Retinal pigment epithelial cell (primary cell): ENCODE data around the gene TBC1D22A.

ENCODE experiments used
- DNase-seq: peaks from one replicate; pipeline ENCODE4 v3.0.0-alpha.2; 2010; ENCODE audit warnings: low read depth
- H3K4me3 ChIP-seq: 2 replicates; pipeline ENCODE4 v1.5.1; 2011; ENCODE audit warnings: mild to moderate bottlenecking, low read length, control low read depth, moderate library complexity
- TF ChIP-seq, protein P1 (sequence below): conservative IDR thresholded peaks from 2 replicates; pipeline ENCODE4 v1.5.1; 2011; ENCODE audit warnings: low read depth, low read length, control low read depth, inconsistent platforms

TBC1D22A gene

DNA sequence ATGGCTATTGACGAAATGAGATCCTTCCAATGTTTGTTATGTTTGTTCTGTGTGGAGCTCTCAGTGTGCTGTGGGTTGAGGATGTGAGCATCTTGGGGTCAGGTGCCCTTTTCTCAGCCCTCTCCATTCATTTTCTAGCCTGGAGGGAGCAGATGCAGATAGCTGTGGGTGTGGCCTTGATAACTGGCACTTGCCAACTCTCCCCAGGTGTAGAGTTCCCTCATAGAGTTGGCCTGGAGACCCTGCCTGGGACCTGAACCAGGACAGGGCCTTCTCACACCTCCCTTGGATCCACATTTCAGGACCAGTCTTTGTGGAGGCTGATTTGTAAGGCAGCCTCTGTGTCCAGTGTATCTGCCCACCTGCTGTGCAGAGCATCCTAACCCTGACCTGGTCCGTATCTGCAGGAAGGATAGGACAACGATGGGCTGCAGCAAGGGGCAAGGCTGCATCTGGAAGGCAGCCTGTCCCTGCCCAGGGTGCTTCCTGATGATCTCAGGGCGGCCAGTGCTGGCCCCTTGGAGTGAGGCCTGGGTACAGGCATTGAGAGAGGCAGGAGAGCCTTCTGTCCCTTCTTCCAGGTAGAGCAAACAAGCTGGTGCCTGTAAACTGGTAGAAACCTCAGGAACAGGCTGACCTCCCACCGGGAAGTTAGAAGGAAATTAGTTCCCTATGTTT lies 245.9 kb downstream of the TBC1D22A start:
- H3K4me3 ChIP-seq: no peak overlapping the region
- DNase-seq: no peak
- TF ChIP-seq, protein P1, sequence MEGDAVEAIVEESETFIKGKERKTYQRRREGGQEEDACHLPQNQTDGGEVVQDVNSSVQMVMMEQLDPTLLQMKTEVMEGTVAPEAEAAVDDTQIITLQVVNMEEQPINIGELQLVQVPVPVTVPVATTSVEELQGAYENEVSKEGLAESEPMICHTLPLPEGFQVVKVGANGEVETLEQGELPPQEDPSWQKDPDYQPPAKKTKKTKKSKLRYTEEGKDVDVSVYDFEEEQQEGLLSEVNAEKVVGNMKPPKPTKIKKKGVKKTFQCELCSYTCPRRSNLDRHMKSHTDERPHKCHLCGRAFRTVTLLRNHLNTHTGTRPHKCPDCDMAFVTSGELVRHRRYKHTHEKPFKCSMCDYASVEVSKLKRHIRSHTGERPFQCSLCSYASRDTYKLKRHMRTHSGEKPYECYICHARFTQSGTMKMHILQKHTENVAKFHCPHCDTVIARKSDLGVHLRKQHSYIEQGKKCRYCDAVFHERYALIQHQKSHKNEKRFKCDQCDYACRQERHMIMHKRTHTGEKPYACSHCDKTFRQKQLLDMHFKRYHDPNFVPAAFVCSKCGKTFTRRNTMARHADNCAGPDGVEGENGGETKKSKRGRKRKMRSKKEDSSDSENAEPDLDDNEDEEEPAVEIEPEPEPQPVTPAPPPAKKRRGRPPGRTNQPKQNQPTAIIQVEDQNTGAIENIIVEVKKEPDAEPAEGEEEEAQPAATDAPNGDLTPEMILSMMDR: no peak

DNA sequence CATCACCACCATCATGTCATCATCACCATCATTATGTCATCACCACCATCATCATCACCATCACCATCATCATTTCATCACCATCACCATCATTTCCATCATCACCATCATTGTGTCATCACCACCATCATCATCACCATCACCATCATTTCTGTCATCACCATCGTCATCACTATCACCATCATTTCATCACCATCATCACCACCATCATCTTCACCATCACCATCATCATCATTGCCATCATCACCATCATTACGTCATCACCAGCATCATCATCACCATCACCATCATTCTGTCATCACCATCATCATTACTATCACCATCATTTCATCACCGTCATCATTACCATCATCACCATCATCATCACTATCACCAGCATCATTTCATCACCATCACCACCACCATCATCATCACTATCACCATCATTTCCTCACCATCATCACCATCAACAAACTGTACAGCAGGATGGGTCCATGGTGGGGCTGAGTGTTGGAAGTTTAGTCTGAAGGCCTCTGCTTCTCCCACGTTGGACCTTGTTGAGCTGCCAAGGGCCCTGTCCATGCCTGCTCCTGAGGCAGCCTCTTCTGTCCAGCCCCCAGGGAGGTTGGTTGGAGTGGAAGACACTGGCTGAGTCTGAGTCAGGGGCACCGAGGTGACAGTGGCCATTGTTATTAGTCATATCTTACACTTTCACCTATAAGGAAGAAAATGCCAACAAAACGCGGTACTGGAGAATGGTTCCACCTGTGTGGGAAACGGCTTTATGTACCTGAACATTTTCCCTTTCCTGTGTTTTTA lies 247.1 kb downstream of the TBC1D22A start:
- DNase-seq: no peak
- TF ChIP-seq, protein P1: no peak
- H3K4me3 ChIP-seq: no peak overlapping the region

DNA sequence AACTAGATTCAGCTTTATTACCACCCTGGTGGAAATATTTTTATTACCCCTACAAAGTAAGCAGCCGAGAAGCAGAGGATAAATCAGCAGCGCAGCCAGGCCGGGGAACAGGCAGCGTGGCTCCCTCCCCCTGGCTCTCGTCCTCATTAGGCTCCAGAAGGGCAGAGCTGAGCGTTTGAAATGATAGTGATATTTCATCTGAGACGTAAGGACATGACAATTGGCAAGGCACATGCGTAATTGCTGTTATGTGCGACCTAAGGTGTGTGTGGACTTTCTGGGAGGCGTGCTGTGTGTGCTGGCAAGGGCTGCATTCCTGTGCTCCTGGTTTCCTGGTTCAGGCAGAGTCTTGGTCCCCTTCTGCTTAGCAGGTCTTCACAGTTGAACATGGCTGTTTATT lies 247.8 kb downstream of the TBC1D22A start:
- no peak for DNase-seq
- TF ChIP-seq, protein P1: no peak
- no peak overlapping the region for H3K4me3 ChIP-seq

DNA sequence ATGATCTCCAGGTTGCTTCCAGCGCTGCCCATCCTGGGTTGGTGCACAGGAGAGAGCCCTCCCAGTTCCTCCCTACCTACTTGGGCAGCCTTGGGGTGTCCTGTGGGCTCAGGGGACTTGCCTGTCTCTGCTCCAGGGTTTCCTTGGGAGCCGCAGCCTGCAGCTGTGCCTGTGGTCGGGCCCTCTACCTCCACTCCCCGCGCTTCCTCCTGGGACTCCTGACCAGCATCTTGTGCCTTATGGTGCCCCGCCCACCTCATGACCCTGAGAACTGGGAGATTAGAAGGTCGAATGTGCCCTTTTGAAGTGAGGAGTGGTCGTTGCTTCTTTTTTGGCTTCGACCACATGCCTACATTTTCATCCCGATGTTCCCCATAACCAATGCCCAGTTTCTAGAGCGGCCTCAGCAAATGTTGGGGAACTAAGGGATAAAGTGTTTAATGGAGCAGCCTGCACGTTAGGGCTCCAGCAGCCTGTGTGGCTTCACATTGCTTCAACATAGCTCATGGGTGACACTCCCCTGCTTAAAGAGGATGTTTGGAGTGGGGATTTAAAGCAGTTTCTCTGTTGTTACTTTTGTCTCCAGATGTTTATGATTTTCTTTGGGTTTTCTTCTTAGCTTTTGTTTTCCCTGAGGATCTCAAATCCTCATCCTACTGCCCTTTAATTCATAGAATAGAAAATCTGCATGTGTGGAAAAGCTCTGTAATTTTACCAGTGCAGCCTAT lies 248.8 kb downstream of the TBC1D22A start:
- H3K4me3 ChIP-seq: no peak overlapping the region
- TF ChIP-seq, protein P1: no peak
- DNase-seq: no peak

DNA sequence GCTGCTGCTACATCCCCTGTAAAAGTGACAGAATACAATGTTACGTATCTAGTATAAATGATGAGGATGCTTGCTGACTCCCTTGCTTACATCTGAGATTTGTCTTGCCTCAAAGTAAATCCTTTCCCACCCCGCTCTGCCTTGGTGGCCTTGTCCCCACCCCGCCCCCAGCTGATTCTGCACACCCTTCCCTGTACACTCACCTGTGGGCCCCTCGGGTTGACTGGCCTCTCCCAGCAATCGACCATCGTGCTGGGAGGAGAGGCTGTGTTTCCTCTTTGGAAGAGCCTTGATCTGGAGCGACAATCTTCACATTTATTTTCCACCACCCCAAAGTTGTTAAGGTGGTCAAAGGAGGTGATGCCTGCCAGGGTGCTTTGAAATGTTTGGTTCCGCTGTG lies 249.4 kb downstream of the TBC1D22A start:
- TF ChIP-seq, protein P1: no peak
- DNase-seq: no peak
- no peak overlapping the region for H3K4me3 ChIP-seq

DNA sequence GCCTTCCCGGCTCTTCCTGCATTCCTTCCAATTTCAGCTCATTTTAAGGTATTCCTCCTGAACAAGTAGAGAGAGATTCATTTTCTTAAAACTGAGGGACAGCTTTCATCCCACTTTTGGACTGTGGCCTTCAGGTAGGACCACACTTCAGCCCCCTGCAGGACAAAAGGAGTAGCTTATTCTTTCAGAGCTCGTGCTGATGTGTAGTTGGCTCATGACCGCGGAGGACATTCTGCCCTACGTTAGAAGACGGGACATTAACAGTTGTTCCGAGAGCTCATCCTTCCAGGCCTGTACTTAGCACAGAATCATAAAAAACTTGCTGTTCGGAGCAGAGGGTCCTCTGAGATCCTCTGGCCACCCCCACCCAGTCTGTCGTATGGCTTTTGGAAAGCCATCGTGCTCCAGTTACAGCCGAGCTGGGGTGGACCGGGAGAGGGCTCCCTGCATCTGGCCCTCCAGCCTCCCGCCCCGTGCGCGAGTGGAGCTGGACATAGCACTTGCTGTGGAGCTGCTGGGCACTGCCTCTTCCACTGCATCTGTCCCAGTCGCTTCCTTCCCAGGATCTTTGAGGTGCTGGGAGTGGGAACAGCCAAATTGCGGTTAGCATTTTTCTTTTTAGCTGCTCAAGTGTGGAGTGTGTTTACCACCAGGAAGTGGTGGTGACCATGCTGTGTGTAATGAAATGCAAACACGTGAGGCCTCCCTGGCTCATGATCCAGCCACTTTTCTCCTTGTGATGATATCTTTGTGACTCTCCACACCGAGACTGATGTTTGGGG lies 250.3 kb downstream of the TBC1D22A start:
- H3K4me3 ChIP-seq: no peak overlapping the region
- no peak for DNase-seq
- TF ChIP-seq, protein P1: peak; percentile 37
